ENCODE results near the gene CCRL2.
A peak's percentile ranks its signal among the peaks of the same experiment; 100 is the strongest.

CCRL2 gene, protein sequence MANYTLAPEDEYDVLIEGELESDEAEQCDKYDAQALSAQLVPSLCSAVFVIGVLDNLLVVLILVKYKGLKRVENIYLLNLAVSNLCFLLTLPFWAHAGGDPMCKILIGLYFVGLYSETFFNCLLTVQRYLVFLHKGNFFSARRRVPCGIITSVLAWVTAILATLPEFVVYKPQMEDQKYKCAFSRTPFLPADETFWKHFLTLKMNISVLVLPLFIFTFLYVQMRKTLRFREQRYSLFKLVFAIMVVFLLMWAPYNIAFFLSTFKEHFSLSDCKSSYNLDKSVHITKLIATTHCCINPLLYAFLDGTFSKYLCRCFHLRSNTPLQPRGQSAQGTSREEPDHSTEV

DNA sequence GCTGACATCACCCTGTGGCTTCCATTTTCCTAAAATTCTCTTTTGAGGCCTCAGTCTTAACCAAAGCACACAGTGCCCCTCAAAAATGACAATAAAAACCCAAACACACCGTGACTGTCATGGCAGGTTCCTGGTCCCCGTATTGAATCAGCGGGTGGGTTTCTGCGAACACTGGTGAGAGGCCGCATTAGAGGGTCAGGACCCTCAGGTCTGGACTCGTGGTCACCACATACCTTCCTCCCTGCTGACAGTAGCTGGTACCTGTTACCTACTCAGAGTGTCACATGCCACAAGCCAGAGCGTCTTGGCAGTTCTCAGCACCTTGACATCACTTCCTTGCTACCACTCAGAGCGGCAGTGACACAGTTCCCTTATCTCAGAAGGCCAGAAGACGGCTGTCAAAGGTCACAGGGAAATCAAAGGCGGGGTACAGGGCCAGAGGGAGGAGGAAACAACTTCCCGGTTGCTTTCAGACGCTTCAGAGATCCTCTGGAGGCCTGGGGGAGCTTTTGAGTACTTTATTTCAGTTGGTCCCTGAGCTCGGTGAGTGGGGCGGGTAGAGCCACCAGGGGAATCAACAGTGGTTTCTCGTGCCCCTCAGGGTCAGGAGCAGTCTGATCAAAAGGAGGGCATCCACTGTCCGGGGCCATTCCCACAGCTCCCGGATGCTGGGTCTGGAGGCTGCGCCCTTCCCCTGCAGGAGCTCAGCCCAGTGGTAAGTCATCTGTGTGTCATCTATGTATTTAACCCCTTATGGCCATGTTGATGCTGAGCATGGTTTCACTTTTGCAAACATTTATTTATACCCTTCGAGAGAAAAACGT lies at the start of gene CCRL2, which contains the start of gene CCR5AS:
Gene CCRL2, plus strand, starts transcription at position 472 of the 824 bp plus-strand sequence. CDS start 821 bp downstream, outside the sequence.
Gene CCR5AS, minus strand, starts transcription at position 279 of the 824 bp plus-strand sequence.
- peak; percentile 61 for DNase-seq (ENCODE audit: low spot score)
- no peak for FAIRE-seq

DNA sequence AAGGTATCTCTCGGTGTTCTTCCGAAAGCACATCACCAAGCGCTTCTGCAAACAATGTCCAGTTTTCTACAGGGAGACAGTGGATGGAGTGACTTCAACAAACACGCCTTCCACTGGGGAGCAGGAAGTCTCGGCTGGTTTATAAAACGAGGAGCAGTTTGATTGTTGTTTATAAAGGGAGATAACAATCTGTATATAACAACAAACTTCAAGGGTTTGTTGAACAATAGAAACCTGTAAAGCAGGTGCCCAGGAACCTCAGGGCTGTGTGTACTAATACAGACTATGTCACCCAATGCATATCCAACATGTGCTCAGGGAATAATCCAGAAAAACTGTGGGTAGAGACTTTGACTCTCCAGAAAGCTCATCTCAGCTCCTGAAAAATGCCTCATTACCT lies 48.6 kb upstream of the CCRL2 start:
- FAIRE-seq (no peak), DNase-seq (ENCODE audit: low spot score) (no peak)

DNA sequence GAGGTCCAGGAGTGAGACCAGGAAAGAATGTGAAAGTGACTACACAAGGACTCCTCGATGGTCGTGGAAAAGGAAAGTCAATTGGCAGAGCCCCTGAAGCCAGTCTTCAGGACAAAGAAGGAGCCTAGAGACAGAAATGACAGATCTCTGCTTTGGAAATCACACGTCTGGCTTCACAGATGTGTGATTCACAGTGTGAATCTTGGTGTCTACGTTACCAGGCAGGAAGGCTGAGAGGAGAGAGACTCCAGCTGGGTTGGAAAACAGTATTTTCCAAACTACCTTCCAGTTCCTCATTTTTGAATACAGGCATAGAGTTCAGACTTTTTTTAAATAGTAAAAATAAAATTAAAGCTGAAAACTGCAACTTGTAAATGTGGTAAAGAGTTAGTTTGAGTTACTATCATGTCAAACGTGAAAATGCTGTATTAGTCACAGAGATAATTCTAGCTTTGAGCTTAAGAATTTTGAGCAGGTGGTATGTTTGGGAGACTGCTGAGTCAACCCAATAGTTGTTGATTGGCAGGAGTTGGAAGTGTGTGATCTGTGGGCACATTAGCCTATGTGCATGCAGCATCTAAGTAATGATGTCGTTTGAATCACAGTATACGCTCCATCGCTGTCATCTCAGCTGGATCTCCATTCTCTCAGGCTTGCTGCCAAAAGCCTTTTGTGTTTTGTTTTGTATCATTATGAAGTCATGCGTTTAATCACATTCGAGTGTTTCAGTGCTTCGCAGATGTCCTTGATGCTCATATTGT lies 47.1 kb upstream of the CCRL2 start:
- DNase-seq (ENCODE audit: low spot score), result peak; percentile 11
- no peak for FAIRE-seq

DNA sequence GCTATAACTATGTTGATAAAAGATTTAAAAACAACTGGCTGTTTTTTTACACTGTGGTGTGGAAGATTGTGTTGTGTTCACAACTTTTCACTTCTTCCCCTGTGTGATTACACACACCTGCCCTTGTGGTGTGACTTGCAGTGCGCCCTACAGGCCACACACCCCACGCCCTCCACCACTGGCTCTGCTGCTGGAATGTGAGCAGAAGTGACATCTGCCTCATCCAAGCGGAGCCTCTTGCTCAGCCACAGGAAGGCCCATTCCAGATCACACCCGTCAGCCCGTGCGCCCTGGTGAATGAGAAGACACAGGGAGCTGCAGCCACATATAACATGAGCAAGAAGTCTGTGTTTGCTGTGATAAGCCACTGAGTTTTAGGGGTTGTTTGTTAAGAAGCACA lies 46.2 kb upstream of the CCRL2 start:
- FAIRE-seq (no peak), DNase-seq (ENCODE audit: low spot score) (no peak)

DNA sequence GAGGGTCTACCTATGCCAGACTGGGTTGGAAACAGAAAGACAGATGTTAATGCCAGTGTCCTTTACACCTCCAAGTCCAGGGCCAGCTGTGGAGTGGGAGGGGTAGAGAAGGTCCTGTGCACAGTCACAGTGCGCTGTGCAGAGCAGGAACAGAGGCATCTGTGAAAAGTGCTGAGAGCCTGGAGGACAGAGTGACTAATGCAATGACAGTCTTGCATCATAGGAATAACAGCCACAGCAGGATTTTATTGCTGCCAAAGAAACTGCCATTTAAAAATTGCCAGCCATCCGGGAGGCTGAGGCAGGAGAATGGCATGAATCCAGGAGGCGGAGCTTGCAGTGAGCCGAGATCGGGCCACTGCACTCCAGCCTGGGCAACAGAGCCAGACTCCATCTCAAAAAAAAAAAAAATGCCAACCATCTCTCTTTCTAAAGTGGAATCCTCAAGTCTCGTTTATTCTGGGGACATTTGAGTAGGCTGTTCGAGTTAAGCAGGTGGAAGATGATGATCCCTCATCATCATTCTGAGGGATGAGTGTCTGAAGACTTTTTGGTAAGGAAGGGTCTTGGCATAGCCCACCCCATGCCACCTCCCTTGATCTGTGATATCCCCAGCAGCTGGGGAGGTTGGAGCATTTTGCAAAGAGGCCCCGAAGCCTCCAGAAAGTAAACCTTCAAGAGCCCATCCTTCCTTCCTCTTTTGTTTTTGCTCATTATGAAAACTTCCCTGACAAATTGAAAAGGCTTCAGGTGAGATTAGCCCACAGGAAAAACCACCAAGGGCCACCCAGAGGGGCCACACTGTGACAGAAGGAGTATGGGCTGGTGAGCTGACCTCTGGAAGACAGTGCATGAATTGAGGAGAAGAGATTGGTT lies 45.4 kb upstream of the CCRL2 start:
- peak; percentile 29 for DNase-seq (ENCODE audit: low spot score)
- FAIRE-seq, result no peak

DNA sequence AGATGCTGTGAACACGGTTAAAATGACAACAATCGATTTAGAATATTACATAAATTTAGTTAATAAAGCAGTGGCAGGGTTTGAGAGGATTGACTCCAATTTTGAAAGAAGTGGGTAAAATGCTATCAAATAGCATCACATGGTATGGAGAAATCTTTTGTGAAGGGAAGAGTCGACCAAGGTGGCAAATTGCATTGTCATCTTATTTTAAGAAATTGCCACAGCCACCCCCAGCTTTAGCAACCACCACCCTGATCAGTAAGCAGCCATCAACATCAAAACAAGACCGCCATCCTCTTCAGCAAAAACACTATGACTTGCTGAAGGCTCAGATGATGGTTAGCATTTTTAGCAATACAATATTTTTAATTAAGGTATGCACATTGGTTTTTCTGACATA lies 42.0 kb upstream of the CCRL2 start:
- DNase-seq (ENCODE audit: low spot score), result no peak

DNA sequence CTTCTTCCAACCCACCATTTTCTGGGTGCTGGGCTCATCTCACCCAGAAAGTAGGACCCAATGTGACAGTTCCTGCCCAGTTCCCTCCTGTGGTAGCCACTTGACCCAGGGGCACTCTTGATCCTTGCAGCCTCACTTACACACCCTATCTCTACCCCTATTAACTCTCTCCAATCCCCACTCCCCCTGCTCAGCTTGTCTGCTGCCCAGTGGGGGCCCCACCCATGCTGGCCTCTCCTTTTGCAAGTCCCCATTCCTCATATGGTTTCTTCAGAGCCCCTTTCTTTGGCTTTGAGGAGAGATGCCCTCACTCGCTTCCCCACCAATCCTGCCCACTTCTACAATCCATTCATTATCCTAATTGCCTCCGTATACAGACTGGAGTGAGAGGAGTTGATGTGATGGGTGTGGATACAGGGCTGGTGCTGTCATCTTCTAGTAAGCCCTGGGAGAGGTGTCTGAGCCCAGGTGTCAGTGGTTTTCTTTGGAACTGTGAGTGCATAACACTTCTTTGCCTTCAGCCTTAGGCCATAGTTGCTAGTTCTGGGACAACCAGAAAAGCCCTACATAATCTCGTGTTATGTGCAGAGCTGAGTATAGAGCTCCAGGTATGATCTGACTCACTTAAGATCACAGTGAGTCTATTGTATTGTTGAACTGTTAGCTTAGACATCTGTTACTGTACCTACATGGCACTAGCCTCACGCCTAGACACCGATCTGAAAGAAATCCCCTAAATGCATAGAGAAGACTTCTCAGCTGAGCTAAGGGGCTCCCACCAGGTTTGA lies 41.1 kb upstream of the CCRL2 start:
- FAIRE-seq, result no peak
- no peak for DNase-seq (ENCODE audit: low spot score)

More for the DNA sequence above, 42.0 kb upstream of the CCRL2 start:
- FAIRE-seq, result no peak

DNA sequence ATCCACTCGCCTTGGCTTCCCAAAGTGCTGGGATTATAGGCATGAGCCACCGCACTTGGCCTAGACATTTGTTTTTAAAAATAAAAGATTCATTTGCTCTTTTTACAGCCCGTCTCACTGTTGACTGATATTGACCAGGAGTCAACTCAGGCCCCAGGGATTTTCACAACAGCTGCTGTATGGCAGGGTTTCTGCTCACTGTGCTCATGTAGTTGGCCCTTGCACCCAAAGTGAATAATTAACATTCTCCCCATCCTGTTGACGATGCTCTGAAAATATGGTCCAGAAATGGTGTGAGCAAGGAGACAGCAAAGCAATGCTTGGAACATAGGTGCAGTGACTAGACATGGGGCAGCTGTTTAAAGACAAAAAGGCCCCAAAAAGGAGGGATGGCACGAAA lies 39.2 kb upstream of the CCRL2 start:
- FAIRE-seq, result no peak
- DNase-seq (ENCODE audit: low spot score), result no peak

DNA sequence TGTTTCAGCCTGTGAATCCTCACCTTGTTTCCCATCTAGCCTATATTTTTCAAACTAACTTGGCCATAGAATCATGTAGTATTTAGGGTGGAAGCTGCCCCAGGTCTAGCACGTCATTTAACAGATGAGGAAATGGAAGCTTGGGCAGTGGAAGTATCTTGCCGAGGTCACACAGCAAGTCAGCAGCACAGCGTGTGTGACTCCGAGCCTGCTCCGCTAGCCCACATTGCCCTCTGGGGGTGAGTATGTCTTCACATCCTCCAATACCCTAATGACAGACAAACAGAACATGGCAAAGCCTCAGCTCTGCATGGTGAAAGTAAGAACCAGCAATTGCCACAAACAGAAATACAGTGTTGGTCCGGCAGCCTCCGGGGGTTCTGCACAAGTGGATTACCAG lies 38.5 kb upstream of the CCRL2 start:
- DNase-seq (ENCODE audit: low spot score), result no peak
- no peak for FAIRE-seq

DNA sequence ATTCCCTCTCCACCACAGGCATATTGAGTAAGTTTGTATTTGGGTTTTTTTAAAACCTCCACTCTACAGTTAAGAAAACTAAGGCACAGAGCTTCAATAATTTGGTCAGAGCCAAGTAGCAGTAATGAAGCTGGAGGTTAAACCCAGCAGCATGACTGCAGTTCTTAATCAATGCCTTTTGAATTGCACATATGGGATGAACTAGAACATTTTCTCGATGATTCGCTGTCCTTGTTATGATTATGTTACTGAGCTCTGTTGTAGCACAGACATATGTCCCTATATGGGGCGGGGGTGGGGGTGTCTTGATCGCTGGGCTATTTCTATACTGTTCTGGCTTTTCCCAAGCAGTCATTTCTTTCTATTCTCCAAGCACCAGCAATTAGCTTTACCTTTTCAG lies 37.9 kb upstream of the CCRL2 start:
- FAIRE-seq, result no peak
- DNase-seq (ENCODE audit: low spot score), result no peak

DNA sequence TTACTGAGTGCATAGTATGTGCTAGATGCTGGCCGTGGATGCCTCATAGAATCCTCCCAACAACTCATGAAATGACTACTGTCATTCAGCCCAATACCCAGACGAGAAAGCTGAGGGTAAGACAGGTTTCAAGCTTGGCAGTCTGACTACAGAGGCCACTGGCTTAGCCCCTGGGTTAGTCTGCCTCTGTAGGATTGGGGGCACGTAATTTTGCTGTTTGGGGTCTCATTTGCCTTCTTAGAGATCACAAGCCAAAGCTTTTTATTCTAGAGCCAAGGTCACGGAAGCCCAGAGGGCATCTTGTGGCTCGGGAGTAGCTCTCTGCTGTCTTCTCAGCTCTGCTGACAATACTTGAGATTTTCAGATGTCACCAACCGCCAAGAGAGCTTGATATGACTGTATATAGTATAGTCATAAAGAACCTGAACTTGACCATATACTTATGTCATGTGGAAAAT lies 37.4 kb upstream of the CCRL2 start:
- no peak for DNase-seq (ENCODE audit: low spot score)
- no peak for FAIRE-seq

DNA sequence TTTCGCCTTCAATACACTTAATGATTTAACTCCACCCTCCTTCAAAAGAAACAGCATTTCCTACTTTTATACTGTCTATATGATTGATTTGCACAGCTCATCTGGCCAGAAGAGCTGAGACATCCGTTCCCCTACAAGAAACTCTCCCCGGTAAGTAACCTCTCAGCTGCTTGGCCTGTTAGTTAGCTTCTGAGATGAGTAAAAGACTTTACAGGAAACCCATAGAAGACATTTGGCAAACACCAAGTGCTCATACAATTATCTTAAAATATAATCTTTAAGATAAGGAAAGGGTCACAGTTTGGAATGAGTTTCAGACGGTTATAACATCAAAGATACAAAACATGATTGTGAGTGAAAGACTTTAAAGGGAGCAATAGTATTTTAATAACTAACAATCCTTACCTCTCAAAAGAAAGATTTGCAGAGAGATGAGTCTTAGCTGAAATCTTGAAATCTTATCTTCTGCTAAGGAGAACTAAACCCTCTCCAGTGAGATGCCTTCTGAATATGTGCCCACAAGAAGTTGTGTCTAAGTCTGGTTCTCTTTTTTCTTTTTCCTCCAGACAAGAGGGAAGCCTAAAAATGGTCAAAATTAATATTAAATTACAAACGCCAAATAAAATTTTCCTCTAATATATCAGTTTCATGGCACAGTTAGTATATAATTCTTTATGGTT lies 36.1 kb upstream of the CCRL2 start, which contains the start of gene CCR5:
Gene CCR5, plus strand, starts transcription at position 108 of the 680 bp plus-strand sequence. CDS start 1,957 bp downstream, outside the sequence.
- FAIRE-seq (no peak), DNase-seq (ENCODE audit: low spot score) (no peak)

DNA sequence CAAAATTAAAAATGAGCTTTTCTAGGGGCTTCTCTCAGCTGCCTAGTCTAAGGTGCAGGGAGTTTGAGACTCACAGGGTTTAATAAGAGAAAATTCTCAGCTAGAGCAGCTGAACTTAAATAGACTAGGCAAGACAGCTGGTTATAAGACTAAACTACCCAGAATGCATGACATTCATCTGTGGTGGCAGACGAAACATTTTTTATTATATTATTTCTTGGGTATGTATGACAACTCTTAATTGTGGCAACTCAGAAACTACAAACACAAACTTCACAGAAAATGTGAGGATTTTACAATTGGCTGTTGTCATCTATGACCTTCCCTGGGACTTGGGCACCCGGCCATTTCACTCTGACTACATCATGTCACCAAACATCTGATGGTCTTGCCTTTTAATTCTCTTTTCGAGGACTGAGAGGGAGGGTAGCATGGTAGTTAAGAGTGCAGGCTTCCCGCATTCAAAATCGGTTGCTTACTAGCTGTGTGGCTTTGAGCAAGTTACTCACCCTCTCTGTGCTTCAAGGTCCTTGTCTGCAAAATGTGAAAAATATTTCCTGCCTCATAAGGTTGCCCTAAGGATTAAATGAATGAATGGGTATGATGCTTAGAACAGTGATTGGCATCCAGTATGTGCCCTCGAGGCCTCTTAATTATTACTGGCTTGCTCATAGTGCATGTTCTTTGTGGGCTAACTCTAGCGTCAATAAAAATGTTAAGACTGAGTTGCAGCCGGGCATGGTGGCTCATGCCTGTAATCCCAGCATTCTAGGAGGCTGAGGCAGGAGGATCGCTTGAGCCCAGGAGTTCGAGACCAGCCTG lies 35.3 kb upstream of the CCRL2 start:
- DNase-seq (ENCODE audit: low spot score) (no peak), FAIRE-seq (no peak)

DNA sequence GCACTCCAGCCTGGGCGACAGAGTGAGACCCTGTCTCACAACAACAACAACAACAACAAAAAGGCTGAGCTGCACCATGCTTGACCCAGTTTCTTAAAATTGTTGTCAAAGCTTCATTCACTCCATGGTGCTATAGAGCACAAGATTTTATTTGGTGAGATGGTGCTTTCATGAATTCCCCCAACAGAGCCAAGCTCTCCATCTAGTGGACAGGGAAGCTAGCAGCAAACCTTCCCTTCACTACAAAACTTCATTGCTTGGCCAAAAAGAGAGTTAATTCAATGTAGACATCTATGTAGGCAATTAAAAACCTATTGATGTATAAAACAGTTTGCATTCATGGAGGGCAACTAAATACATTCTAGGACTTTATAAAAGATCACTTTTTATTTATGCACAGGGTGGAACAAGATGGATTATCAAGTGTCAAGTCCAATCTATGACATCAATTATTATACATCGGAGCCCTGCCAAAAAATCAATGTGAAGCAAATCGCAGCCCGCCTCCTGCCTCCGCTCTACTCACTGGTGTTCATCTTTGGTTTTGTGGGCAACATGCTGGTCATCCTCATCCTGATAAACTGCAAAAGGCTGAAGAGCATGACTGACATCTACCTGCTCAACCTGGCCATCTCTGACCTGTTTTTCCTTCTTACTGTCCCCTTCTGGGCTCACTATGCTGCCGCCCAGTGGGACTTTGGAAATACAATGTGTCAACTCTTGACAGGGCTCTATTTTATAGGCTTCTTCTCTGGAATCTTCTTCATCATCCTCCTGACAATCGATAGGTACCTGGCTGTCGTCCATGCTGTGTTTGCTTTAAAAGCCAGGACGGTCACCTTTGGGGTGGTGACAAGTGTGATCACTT lies 34.3 kb upstream of the CCRL2 start:
- no peak for FAIRE-seq
- DNase-seq (ENCODE audit: low spot score), result no peak

DNA sequence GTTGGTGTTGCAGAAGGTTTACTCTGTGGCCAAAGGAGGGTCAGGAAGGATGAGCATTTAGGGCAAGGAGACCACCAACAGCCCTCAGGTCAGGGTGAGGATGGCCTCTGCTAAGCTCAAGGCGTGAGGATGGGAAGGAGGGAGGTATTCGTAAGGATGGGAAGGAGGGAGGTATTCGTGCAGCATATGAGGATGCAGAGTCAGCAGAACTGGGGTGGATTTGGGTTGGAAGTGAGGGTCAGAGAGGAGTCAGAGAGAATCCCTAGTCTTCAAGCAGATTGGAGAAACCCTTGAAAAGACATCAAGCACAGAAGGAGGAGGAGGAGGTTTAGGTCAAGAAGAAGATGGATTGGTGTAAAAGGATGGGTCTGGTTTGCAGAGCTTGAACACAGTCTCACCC lies 32.3 kb upstream of the CCRL2 start:
- FAIRE-seq, result no peak
- no peak for DNase-seq (ENCODE audit: low spot score)

DNA sequence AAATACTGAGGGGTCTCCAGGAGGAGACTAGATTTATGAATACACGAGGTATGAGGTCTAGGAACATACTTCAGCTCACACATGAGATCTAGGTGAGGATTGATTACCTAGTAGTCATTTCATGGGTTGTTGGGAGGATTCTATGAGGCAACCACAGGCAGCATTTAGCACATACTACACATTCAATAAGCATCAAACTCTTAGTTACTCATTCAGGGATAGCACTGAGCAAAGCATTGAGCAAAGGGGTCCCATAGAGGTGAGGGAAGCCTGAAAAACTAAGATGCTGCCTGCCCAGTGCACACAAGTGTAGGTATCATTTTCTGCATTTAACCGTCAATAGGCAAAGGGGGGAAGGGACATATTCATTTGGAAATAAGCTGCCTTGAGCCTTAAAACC lies 31.8 kb upstream of the CCRL2 start:
- DNase-seq (ENCODE audit: low spot score) (no peak), FAIRE-seq (no peak)

DNA sequence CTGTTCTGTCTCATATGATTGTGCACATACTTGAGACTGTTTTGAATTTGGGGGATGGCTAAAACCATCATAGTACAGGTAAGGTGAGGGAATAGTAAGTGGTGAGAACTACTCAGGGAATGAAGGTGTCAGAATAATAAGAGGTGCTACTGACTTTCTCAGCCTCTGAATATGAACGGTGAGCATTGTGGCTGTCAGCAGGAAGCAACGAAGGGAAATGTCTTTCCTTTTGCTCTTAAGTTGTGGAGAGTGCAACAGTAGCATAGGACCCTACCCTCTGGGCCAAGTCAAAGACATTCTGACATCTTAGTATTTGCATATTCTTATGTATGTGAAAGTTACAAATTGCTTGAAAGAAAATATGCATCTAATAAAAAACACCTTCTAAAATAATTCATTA lies 31.2 kb upstream of the CCRL2 start:
- no peak for FAIRE-seq

More for the DNA sequence above, 31.2 kb upstream of the CCRL2 start:
- DNase-seq (ENCODE audit: low spot score), result no peak

All from RCC 7860 (cell line).